SK-N-SH treated with all-trans-retinoic acid at 6 μM for 48 hours (cell line): ENCODE measurements around the gene SYNGR3.

Source experiments
- TOX ChIP-seq: fragments of 250-450 bp; sonication (Bioruptor Pico); IDR thresholded peaks from 2 replicates; pipeline ENCODE4 v1.8.0; 2021; ENCODE audit warnings: mild to moderate bottlenecking, moderate library complexity, borderline replicate concordance
- ZFP30 ChIP-seq: fragments of 450-650 bp; formaldehyde crosslinking; IDR thresholded peaks from 2 replicates; pipeline ENCODE4 v1.5.0; 2022; ENCODE audit warnings: mild to moderate bottlenecking, moderate library complexity
- TF ChIP-seq, protein P1 (sequence below): fragments of 250-450 bp; sonication (Bioruptor Pico); IDR thresholded peaks from 2 replicates; pipeline ENCODE4 v1.8.0; 2020; ENCODE audit warnings: mild to moderate bottlenecking, moderate library complexity, borderline replicate concordance
- TF ChIP-seq, protein P2 (sequence below): fragments of 250-450 bp; sonication (Bioruptor Pico); IDR thresholded peaks from 2 replicates; pipeline ENCODE4 v1.5.1; 2020; ENCODE audit warnings: low read depth, mild to moderate bottlenecking, moderate library complexity

DNA sequence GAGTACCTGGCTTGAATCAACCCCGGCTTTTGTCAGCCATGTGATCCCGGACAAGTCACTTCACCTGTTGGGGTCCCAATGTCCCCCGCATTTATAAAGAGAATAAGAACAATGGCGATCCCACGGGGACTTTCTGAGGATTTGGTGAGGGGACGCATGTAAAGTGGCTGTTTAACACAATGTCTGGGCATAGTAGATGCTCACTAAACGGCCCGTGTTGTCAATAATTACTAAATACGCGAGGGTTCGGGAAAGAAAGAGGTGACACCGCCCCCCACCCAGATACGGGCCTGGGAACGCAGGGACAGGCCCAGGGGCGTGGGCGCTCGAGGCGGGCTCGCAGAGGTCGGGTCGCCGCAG lies 1.8 kb downstream of the SYNGR3 start:
- TF ChIP-seq, protein P1, sequence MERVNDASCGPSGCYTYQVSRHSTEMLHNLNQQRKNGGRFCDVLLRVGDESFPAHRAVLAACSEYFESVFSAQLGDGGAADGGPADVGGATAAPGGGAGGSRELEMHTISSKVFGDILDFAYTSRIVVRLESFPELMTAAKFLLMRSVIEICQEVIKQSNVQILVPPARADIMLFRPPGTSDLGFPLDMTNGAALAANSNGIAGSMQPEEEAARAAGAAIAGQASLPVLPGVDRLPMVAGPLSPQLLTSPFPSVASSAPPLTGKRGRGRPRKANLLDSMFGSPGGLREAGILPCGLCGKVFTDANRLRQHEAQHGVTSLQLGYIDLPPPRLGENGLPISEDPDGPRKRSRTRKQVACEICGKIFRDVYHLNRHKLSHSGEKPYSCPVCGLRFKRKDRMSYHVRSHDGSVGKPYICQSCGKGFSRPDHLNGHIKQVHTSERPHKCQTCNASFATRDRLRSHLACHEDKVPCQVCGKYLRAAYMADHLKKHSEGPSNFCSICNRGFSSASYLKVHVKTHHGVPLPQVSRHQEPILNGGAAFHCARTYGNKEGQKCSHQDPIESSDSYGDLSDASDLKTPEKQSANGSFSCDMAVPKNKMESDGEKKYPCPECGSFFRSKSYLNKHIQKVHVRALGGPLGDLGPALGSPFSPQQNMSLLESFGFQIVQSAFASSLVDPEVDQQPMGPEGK (CRISPR knock-in tag) = no peak
- TF ChIP-seq, protein P2, sequence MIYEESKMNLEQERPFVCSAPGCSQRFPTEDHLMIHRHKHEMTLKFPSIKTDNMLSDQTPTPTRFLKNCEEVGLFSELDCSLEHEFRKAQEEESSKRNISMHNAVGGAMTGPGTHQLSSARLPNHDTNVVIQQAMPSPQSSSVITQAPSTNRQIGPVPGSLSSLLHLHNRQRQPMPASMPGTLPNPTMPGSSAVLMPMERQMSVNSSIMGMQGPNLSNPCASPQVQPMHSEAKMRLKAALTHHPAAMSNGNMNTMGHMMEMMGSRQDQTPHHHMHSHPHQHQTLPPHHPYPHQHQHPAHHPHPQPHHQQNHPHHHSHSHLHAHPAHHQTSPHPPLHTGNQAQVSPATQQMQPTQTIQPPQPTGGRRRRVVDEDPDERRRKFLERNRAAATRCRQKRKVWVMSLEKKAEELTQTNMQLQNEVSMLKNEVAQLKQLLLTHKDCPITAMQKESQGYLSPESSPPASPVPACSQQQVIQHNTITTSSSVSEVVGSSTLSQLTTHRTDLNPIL = no peak
- TF ChIP-seq TOX (CRISPR knock-in tag) = no peak
- TF ChIP-seq ZFP30 (CRISPR knock-in tag) = no peak
